HFFc6 (cell line): Measurements from ENCODE around the gene CORO6. TPM values are rescaled to one million over a fixed set of nuclear protein-coding genes. Genes with fewer than 3 reads are reported as not detected.
"Not testable (repeated sequence)": the region's sequence is repeated elsewhere in the genome, so short reads cannot be mapped to it uniquely, and the experiment has no call there.

Experiments used
- DNase-seq: peaks from one replicate; pipeline ENCODE4 v3.0.0-alpha.2; 2018
- H3K27ac Mint-ChIP-seq: 2 replicates; pipeline ENCODE4 v1.8.0; 2020; ENCODE audit warnings: mild to moderate bottlenecking, mixed read lengths
- H3K27me3 Mint-ChIP-seq: 2 replicates; pipeline ENCODE4 v1.8.0; 2021; ENCODE audit warnings: mild to moderate bottlenecking, moderate library complexity, mixed read lengths; ENCODE audit not compliant: insufficient read depth
- H3K36me3 Mint-ChIP-seq: 2 replicates; pipeline ENCODE4 v1.8.0; 2021; ENCODE audit warnings: low read depth, mixed read lengths
- H3K4me1 Mint-ChIP-seq: 2 replicates; pipeline ENCODE4 v1.8.0; 2020; ENCODE audit warnings: low read depth, mixed read lengths
- H3K4me3 Mint-ChIP-seq: 2 replicates; pipeline ENCODE4 v1.8.0; 2020; ENCODE audit warnings: mild to moderate bottlenecking, moderate library complexity, mixed read lengths
- H3K9me3 Mint-ChIP-seq: 2 replicates; pipeline ENCODE4 v1.8.0; 2020; ENCODE audit warnings: mild to moderate bottlenecking, mixed read lengths
- total RNA-seq, 6 experiments: library from RNA; stranded (reverse); fragmentation: NEBNext Ultra II Directional; extraction: Animal tissue kit (Norgen Biotek cat#: 25700); gene quantifications; 2 replicates in 1 of 6; 3 replicates in 5 of 6; pipeline ENCODE4 v1.2.3, GENCODE V29; 2021
- TF ChIP-seq, protein P1 (sequence below): fragments of 200-600 bp; sonication (generic); IDR thresholded peaks from 2 replicates; pipeline ENCODE4 v1.5.0; 2021; ENCODE audit warnings: antibody characterized with exemption, mild to moderate bottlenecking

CORO6 gene
- total RNA-seq, 6 experiments from 2014 or later = 4.6 to 6.1 (median 5.4) TPM

GRCh38 chr17:29653995-29654714, 31.4 kb upstream of the CORO6 start:
- Mint-ChIP-seq H3K4me1 (peaks cover 9% of the 10 kb centered on the region), H3K9me3 (no peaks in the 10 kb centered on the region), H3K4me3 (no peak overlapping the region), H3K27ac (no peak overlapping the region), H3K36me3 (peaks cover 13% of the 10 kb centered on the region), H3K27me3 (no peaks in the 10 kb centered on the region; the same call in 1 of the 2 replicates)
- TF ChIP-seq, protein P1, sequence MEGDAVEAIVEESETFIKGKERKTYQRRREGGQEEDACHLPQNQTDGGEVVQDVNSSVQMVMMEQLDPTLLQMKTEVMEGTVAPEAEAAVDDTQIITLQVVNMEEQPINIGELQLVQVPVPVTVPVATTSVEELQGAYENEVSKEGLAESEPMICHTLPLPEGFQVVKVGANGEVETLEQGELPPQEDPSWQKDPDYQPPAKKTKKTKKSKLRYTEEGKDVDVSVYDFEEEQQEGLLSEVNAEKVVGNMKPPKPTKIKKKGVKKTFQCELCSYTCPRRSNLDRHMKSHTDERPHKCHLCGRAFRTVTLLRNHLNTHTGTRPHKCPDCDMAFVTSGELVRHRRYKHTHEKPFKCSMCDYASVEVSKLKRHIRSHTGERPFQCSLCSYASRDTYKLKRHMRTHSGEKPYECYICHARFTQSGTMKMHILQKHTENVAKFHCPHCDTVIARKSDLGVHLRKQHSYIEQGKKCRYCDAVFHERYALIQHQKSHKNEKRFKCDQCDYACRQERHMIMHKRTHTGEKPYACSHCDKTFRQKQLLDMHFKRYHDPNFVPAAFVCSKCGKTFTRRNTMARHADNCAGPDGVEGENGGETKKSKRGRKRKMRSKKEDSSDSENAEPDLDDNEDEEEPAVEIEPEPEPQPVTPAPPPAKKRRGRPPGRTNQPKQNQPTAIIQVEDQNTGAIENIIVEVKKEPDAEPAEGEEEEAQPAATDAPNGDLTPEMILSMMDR = no peak
- DNase-seq = no peak

GRCh38 chr17:29652976-29653375, 30.3 kb upstream of the CORO6 start:
- Mint-ChIP-seq H3K27me3 (no peaks in the 10 kb centered on the region; the same call in 1 of the 2 replicates), H3K9me3 (no peaks in the 10 kb centered on the region)

GRCh38 chr17:29651913-29652312, 29.2 kb upstream of the CORO6 start:
- not testable (repeated sequence) for H3K4me1 Mint-ChIP-seq, H3K27ac Mint-ChIP-seq, H3K4me3 Mint-ChIP-seq, DNase-seq, H3K27me3 Mint-ChIP-seq, H3K9me3 Mint-ChIP-seq
- peaks cover 20% of the 10 kb centered on the region for H3K36me3 Mint-ChIP-seq

More at GRCh38 chr17:29652976-29653375, 30.3 kb upstream of the CORO6 start:
- H3K36me3 Mint-ChIP-seq = peaks cover 18% of the 10 kb centered on the region
- no peak overlapping the region for H3K4me3 Mint-ChIP-seq
- TF ChIP-seq, protein P1 = no peak
- no peak overlapping the region for H3K27ac Mint-ChIP-seq
- no peak for DNase-seq
- peaks cover 9% of the 10 kb centered on the region for H3K4me1 Mint-ChIP-seq

DNA sequence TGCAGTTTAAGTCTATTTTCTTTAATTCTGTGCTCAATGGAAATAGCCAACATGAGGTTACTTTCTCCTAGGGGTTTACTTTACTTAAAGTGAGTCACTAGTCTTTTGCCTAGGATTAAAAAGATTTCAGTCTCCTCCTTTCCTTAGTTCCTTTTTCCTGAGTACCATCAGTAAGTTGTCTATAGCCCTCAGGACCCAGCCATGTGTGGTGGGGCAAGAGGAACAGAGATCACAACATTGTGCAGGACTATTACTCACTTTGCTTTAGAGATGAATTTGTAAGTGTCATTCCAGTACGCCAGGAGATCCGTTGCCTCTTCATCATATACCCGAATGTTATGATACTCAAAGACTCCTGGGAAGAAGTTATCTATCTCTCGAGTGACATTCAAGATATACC, 27.7 kb upstream of the CORO6 start:
- H3K4me1 Mint-ChIP-seq = peaks cover 12% of the 10 kb centered on the region
- no peak for DNase-seq
- no peak overlapping the region for H3K27ac Mint-ChIP-seq
- H3K9me3 Mint-ChIP-seq = no peaks in the 10 kb centered on the region
- TF ChIP-seq, protein P1 = no peak
- no peak overlapping the region for H3K4me3 Mint-ChIP-seq
- peaks cover 3% of the 10 kb centered on the region; the same call in 1 of the 2 replicates for H3K27me3 Mint-ChIP-seq
- peaks cover 17% of the 10 kb centered on the region for H3K36me3 Mint-ChIP-seq

- peaks cover 17% of the 10 kb centered on the region for H3K4me1 Mint-ChIP-seq
- DNase-seq = no peak
- no peak overlapping the region for H3K4me3 Mint-ChIP-seq
- peaks cover 3% of the 10 kb centered on the region; the same call in 1 of the 2 replicates for H3K27me3 Mint-ChIP-seq
- H3K9me3 Mint-ChIP-seq = no peaks in the 10 kb centered on the region
- H3K27ac Mint-ChIP-seq = no peak overlapping the region
- TF ChIP-seq, protein P1 = no peak
- H3K36me3 Mint-ChIP-seq = peaks cover 14% of the 10 kb centered on the region
Measured at GRCh38 chr17:29649359-29649758, 26.6 kb upstream of the CORO6 start.

GRCh38 chr17:29648005-29648404, 25.3 kb upstream of the CORO6 start:
- TF ChIP-seq, protein P1 = no peak
- no peak for DNase-seq
- Mint-ChIP-seq H3K4me3 (no peak overlapping the region), H3K27me3 (peaks cover 3% of the 10 kb centered on the region; the same call in 1 of the 2 replicates), H3K36me3 (peaks cover 14% of the 10 kb centered on the region), H3K9me3 (no peaks in the 10 kb centered on the region), H3K27ac (no peak overlapping the region), H3K4me1 (peaks cover 17% of the 10 kb centered on the region)
